Retinal pigment epithelial cell (primary cell): ENCODE data around the gene FNTB.

Source experiments
- DNase-seq: peaks from one replicate; pipeline ENCODE4 v3.0.0-alpha.2; 2010; ENCODE audit warnings: low read depth
- H3K4me3 ChIP-seq: 2 replicates; pipeline ENCODE4 v1.5.1; 2011; ENCODE audit warnings: mild to moderate bottlenecking, low read length, control low read depth, moderate library complexity
- TF ChIP-seq, protein P1 (sequence below): conservative IDR thresholded peaks from 2 replicates; pipeline ENCODE4 v1.5.1; 2011; ENCODE audit warnings: low read depth, low read length, control low read depth, inconsistent platforms

Gene FNTB

DNA sequence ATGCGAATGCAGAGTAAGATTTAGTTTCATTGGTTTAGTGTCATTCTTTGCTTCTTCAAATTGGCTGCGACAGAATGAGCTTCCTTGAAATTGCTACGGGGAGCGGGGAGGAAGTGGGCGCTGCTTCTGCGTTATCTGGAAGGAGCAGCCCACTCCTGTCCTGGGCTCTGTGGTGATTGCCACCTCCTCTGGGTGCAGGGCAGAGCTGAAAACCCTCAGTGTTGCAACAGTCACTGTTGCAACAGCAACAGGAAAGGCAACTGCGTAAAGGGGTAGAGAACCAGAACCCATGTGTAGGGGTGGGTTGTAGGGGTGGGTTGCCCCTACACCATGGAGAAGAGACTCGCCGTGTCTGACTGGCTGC lies 57.9 kb downstream of the FNTB start:
- TF ChIP-seq, protein P1, sequence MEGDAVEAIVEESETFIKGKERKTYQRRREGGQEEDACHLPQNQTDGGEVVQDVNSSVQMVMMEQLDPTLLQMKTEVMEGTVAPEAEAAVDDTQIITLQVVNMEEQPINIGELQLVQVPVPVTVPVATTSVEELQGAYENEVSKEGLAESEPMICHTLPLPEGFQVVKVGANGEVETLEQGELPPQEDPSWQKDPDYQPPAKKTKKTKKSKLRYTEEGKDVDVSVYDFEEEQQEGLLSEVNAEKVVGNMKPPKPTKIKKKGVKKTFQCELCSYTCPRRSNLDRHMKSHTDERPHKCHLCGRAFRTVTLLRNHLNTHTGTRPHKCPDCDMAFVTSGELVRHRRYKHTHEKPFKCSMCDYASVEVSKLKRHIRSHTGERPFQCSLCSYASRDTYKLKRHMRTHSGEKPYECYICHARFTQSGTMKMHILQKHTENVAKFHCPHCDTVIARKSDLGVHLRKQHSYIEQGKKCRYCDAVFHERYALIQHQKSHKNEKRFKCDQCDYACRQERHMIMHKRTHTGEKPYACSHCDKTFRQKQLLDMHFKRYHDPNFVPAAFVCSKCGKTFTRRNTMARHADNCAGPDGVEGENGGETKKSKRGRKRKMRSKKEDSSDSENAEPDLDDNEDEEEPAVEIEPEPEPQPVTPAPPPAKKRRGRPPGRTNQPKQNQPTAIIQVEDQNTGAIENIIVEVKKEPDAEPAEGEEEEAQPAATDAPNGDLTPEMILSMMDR = no peak
- DNase-seq = no peak
- H3K4me3 ChIP-seq = no peak overlapping the region

DNA sequence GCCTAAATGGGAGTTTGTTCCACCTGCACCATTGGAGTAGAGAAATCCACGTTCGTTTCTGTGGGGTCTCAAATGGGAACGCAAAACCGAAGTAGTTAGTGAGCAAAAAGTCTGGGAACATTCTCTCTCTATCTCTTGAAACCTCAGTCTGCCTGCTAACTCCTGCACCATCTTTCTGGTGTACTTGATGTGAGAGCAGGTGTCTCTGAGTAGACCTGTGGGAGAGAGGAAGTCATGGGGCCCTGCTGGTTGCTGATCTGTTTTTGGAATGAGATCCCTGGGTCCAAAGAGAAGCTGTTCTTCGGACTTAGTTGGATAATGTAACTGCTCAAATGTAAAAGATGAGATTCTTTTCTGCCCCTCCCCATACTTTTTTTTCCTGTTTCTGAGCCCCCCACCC lies 58.3 kb downstream of the FNTB start:
- DNase-seq = no peak
- no peak overlapping the region for H3K4me3 ChIP-seq
- TF ChIP-seq, protein P1 = no peak

DNA sequence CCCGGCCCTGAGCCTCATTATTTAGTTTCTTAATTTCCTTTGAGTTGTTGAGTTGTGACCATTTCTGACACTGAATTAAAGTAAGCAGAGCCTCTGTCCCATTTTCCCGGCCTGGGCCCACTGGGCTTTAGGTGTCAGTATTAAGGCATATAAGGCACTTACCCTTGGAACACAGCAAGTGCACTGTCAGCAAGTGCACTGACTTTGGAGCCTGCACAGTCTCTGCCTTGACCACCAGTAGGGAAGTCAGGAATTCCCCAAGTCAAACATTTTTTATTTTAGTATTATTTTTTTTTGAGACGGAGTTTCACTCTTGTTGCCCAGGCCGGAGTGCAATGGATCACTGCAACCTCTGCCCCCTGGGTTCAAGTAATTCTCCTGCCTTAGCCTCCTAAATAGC lies 59.0 kb downstream of the FNTB start:
- H3K4me3 ChIP-seq = no peak overlapping the region
- DNase-seq = no peak
- TF ChIP-seq, protein P1 = no peak

DNA sequence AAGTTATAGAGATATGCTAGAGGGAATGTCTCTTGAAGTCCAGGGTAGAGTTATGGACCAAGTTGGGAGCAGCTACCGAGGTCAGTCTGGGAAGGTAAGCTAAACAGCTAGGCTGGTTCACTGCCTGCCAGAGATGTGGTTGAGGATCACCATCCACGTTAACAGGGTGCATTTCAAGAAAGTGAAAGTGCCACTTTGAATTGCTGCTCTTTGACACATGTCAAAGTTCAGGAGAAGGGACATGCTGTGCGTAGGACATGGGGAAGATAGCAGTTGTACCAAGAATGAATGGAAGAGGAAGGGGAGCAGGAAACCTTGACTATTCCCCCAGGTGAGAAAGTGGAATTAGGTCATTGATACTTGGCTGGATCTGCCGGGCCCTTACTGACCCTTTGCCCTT lies 66.1 kb downstream of the FNTB start:
- TF ChIP-seq, protein P1 = no peak
- no peak overlapping the region for H3K4me3 ChIP-seq
- DNase-seq = no peak

DNA sequence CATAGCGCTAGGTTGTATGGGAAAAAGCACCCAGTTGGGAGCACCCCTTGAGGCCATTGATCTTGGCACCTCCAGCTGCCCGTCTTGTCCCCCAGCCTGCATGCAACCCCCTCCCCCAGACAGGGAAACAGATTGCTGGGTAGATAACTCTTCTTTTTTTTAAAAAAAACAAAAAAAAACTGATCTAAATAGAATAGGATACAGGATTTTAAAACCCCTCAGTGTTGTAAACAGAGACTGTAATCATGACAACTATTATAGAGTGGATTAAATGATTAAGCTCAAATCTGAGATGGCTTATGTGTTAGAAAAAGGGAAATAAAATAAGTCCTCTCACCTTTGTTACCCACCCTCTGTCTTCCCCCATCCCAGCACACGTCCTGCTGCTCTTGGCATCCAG lies 66.8 kb downstream of the FNTB start:
- no peak for DNase-seq
- TF ChIP-seq, protein P1 = no peak
- H3K4me3 ChIP-seq = no peak overlapping the region

DNA sequence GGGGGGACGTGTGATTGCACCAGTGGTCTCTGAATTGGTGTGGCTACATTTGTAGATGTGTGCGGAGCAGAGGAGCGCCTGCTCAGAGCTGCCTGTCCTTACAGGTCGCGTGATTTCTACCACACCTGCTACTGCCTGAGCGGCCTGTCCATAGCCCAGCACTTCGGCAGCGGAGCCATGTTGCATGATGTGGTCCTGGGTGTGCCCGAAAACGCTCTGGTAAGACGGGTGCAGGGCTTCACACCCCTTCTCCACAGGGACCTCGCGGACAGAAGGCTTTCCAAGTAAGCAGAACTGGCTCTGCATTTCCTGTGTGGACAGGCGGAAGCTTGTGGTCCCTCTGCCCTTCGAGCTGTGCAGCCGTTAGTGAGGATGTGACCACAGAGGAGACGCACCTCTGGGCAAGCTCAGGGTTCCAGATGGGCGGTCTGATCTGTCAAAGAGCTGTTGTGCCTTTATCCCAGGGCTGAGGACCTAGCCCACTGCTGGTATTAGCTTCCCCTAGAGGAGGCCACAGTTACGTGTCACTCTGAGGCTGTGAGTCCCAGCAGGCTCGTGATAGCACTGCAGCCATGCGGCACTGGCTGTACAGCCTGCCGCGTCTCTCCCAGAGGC lies 67.9 kb downstream of the FNTB start:
- no peak for DNase-seq
- TF ChIP-seq, protein P1 = no peak
- no peak overlapping the region for H3K4me3 ChIP-seq

DNA sequence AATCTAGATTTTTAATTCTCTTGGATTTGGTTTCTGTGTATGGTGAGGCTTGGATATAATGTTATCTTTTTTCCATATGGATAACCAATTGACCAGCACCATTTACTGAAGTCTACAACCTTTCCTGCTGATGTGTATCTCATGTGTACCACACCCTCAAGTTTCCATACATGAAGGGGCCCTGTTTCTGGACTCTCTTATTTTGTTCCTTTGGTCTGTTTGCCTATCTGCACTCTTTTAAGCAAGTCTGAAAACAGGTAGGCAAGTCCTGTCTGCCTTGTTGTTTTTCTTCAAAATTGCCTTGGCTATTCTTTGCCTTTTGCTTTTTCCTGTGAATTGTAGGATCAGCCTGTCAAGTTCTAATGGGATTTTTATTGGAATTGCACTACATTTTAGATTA lies 71.0 kb downstream of the FNTB start:
- DNase-seq = no peak
- TF ChIP-seq, protein P1 = no peak

More for the DNA sequence above, 71.0 kb downstream of the FNTB start:
- H3K4me3 ChIP-seq = no peak overlapping the region
